Measurements from ENCODE around the gene IFNL4. TPM values are rescaled to one million over a fixed set of nuclear protein-coding genes. Genes with fewer than 3 reads are reported as not detected.

The IFNL4 gene
- total RNA-seq, 1 experiment from 2014 or later, result not detected

DNA sequence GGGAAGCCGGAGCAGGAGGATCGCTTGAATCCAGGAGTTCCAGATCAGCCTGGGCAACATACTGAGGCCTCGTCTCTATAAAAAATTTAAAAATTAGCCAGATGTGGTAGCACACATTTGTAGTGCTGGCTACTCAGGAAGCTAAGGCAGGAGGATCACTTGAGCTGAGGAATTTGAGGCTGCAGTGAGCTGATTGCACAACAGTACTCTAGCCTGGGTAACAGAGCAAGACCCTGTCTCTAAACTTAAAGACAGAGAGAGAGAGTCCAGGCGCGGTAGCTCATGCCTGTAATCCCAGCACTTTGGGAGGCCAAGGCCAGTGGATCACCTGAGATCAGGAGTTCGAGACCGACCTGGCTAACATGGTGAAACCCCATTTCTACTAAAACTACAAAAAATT lies 8.2 kb downstream of the IFNL4 start:
- no TSS peak for BruUV-seq (replicated peaks)
- no peak for TF ChIP-seq EZH2 (IDR thresholded peaks at IDR 0.05; ENCODE audit: low read depth)
- TF ChIP-seq, protein P1, sequence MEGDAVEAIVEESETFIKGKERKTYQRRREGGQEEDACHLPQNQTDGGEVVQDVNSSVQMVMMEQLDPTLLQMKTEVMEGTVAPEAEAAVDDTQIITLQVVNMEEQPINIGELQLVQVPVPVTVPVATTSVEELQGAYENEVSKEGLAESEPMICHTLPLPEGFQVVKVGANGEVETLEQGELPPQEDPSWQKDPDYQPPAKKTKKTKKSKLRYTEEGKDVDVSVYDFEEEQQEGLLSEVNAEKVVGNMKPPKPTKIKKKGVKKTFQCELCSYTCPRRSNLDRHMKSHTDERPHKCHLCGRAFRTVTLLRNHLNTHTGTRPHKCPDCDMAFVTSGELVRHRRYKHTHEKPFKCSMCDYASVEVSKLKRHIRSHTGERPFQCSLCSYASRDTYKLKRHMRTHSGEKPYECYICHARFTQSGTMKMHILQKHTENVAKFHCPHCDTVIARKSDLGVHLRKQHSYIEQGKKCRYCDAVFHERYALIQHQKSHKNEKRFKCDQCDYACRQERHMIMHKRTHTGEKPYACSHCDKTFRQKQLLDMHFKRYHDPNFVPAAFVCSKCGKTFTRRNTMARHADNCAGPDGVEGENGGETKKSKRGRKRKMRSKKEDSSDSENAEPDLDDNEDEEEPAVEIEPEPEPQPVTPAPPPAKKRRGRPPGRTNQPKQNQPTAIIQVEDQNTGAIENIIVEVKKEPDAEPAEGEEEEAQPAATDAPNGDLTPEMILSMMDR (conservative IDR thresholded peaks at IDR 0.05), result no peak
- H3K27me3 ChIP-seq (ENCODE audit: insufficient read depth, low read depth), result no peaks in the 10 kb centered on the region
- ChIA-PET POLR2A (ENCODE audit: unreplicated experiment) (no interaction called here), CTCF (interaction anchor here (0.7 kb wide), 1 partner anchor 440 kb away, joined by 3 read pairs; no protein-coding TSS in a partner anchor)
- no peaks in the 10 kb centered on the region for H3K79me2 ChIP-seq (ENCODE audit: low read depth)
- H3K27ac ChIP-seq, result no peak overlapping the region
- intact Hi-C loops (cut with micrococcal nuclease; ENCODE audit: unreplicated experiment), result no loop called here
- H3K4me3 ChIP-seq, result no peak overlapping the region
- 0 out of 2 replicates have a peak, but pooled peaks cover 3% of the 10 kb centered on the region for H3F3A ChIP-seq (ENCODE audit: insufficient read depth, low read depth)
- no peak overlapping the region for H2AFZ ChIP-seq
- H3K9me3 ChIP-seq (ENCODE audit: insufficient read depth, low read depth), result no peaks in the 10 kb centered on the region
- no peak for DNase-seq
- no peaks in the 10 kb centered on the region for H3K36me3 ChIP-seq (ENCODE audit: low read depth)
- peaks cover 11% of the 10 kb centered on the region; the same call in 1 of the 2 replicates for H3K4me1 ChIP-seq (replicated peaks; ENCODE audit: insufficient read depth)
- no peaks in the 10 kb centered on the region for H4K20me1 ChIP-seq (ENCODE audit: insufficient read depth)
- no peak overlapping the region for H3K4me2 ChIP-seq
- H3K9me2 ChIP-seq (ENCODE audit: insufficient read depth), result no peaks in the 10 kb centered on the region

GRCh38 chr19:39238944-39239343 lies 9.7 kb downstream of the IFNL4 start:
- H3K4me3 ChIP-seq, result no peak overlapping the region
- 0 out of 2 replicates have a peak, but pooled peaks cover 3% of the 10 kb centered on the region for H3F3A ChIP-seq (ENCODE audit: insufficient read depth, low read depth)
- no TSS peak for BruUV-seq (replicated peaks)
- no peaks in the 10 kb centered on the region for H3K36me3 ChIP-seq (ENCODE audit: low read depth)
- H3K27me3 ChIP-seq (ENCODE audit: insufficient read depth, low read depth), result no peaks in the 10 kb centered on the region
- H3K9me3 ChIP-seq (ENCODE audit: insufficient read depth, low read depth), result no peaks in the 10 kb centered on the region
- POLR2A ChIA-PET (ENCODE audit: unreplicated experiment), result no interaction called here
- CTCF ChIA-PET, result interaction anchor here (0.6 kb wide), 2 partner anchors 829 to 1063 kb away, joined by 6 to 9 read pairs; no protein-coding TSS in a partner anchor
- no peaks in the 10 kb centered on the region for H3K79me2 ChIP-seq (ENCODE audit: low read depth)
- intact Hi-C loops (cut with micrococcal nuclease; ENCODE audit: unreplicated experiment), result no loop called here
- TF ChIP-seq EZH2 (IDR thresholded peaks at IDR 0.05; ENCODE audit: low read depth), result no peak
- TF ChIP-seq, protein P1 (conservative IDR thresholded peaks at IDR 0.05), result no peak
- no peak overlapping the region for H3K27ac ChIP-seq
- no peaks in the 10 kb centered on the region for H3K9me2 ChIP-seq (ENCODE audit: insufficient read depth)
- H3K4me2 ChIP-seq, result no peak overlapping the region
- H3K4me1 ChIP-seq (replicated peaks; ENCODE audit: insufficient read depth), result peaks cover 11% of the 10 kb centered on the region; the same call in 1 of the 2 replicates
- no peak for DNase-seq
- no peaks in the 10 kb centered on the region for H4K20me1 ChIP-seq (ENCODE audit: insufficient read depth)
- H2AFZ ChIP-seq, result no peak overlapping the region

DNA sequence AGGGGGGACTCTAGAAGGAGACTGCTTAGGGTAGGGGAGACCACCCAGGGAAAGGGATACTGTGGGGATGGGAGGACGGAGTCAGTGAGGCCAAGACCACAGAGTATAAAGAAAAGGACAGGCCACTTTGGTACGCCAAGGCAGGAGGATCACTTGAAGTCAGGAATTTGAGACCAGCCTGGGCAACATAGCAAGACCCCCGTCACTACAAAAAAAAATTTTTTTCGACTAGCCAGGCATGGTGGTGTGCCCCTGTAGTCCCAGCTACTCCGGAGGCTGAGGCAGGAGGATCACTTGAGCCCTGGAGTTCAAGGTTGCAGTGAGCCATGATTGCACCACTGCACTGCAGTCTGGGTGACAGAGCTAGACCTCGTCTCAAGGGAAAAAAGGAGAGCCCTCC lies 10.4 kb downstream of the IFNL4 start:
- ChIA-PET CTCF (interaction anchor here (0.6 to 0.7 kb wide), 2 partner anchors 224 to 1062 kb away, joined by 3 to 9 read pairs; no protein-coding TSS in a partner anchor), POLR2A (ENCODE audit: unreplicated experiment) (interaction anchor here (0.6 kb wide), 2 partner anchors 15 to 705 kb away, joined by 3 to 6 read pairs; no protein-coding TSS in a partner anchor)
- Histone ChIP-seq H2AFZ (no peak overlapping the region), H3F3A (ENCODE audit: insufficient read depth, low read depth) (0 out of 2 replicates have a peak, but pooled peaks cover 3% of the 10 kb centered on the region), H3K4me1 (replicated peaks; ENCODE audit: insufficient read depth) (peaks cover 11% of the 10 kb centered on the region; the same call in 1 of the 2 replicates), H3K4me3 (no peak overlapping the region), H3K27ac (no peak overlapping the region), H3K9me2 (ENCODE audit: insufficient read depth) (no peaks in the 10 kb centered on the region), H3K27me3 (ENCODE audit: insufficient read depth, low read depth) (no peaks in the 10 kb centered on the region), H3K79me2 (ENCODE audit: low read depth) (no peaks in the 10 kb centered on the region), H4K20me1 (ENCODE audit: insufficient read depth) (no peaks in the 10 kb centered on the region), H3K4me2 (peak overlapping the region; percentile 55), H3K9me3 (ENCODE audit: insufficient read depth, low read depth) (no peaks in the 10 kb centered on the region), H3K36me3 (ENCODE audit: low read depth) (no peaks in the 10 kb centered on the region)
- BruUV-seq (replicated peaks), result no TSS peak
- DNase-seq, result no peak
- intact Hi-C loops (cut with micrococcal nuclease; ENCODE audit: unreplicated experiment), result no loop called here
- no peak for TF ChIP-seq EZH2 (IDR thresholded peaks at IDR 0.05; ENCODE audit: low read depth)
- TF ChIP-seq, protein P1 (conservative IDR thresholded peaks at IDR 0.05), result no peak
